G401 (cell line): Measurements from ENCODE around the gene KHDC3L. TPM values are rescaled to one million over a fixed set of nuclear protein-coding genes. Genes with fewer than 3 reads are reported as not detected.

Experiments
- DNase-seq: peaks from one replicate; pipeline ENCODE4 v3.0.0-alpha.2; 2015; ENCODE audit warnings: low spot score
- in situ Hi-C: cut with HindIII; loops from 2 replicates; pipeline ENCODE4 v1.10.0; 2016; ENCODE audit warnings: low sequenced_read_pairs, mixed read lengths
- total RNA-seq: library from RNA; depleted of rRNA; stranded (reverse); fragments of >200 nt; shearing (Covaris generic); gene quantifications from 2 replicates; pipeline ENCODE4 v1.2.3, GENCODE V29; 2014; rRNA removed

Gene KHDC3L, protein sequence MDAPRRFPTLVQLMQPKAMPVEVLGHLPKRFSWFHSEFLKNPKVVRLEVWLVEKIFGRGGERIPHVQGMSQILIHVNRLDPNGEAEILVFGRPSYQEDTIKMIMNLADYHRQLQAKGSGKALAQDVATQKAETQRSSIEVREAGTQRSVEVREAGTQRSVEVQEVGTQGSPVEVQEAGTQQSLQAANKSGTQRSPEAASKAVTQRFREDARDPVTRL
- total RNA-seq: not detected in 2 replicates

DNA sequence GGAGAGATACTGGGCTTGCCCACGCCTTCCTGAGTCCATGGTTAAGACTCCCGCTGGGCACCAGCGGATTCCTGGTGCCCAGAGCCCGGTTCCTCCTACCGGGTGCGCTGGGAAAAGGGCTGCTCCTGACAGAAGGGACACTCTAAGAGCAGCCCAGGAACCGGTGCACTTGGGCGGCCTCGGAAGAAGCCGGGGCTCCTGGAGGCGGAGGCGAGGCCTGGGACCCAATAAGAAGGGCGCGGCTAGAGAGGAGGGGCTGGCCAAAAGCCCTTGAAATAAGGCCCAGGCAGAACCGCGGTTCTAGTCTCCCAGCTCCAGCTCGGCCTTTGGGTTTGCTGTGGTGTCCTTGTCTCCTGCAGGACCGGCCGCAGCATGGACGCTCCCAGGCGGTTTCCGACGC lies at the start of gene KHDC3L:
KHDC3L (plus strand) TSS at position 301 of the 400 bp plus-strand sequence; CDS start at position 373, 72 bp downstream.
- in situ Hi-C loops: no loop called here
- DNase-seq: no peak

DNA sequence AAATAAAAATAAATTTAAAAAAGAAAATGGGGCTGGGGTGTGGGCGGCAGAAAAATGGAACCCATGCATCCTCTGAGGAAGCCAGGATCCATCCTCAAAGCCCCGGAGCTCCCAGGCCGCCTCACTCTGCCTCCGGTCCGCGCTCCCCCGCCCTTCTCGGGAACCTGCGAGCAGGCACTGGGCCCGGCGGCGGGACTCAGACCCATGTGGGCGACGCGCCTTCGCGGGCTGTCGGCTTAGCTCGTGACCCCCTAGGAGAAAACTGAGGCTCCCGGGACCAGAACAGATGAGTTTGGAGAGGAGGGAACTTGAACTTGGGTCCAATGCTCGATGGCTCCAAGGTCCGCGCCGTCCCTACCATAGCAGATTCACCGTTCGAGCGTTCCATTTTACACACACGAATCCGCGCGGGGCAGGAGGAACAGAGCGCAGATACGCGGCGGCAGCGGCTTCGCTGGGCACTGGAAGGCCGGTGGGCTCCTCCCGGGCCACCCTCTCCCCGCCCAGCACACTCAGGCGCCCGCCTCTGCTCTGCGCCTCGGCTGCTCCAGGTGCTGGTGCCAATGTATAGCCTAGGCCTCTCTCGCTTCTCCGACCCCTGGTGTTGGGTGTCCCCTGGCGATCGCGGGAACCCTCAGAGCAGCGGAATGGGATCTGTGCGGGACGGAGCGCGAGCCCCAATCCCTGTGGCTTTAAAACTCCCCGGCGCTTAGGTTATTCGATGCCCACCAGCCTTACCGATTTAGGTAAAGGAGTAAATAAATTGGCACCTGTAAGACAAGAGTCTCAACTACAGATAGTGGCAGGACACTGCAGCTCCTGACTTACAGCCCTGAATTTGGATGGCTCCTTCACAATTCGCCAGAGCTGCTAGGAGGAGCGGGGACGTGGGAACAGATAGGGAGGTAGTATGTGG lies 47.6 kb upstream of the KHDC3L start:
- DNase-seq: no peak
- in situ Hi-C loops: no loop called here

DNA sequence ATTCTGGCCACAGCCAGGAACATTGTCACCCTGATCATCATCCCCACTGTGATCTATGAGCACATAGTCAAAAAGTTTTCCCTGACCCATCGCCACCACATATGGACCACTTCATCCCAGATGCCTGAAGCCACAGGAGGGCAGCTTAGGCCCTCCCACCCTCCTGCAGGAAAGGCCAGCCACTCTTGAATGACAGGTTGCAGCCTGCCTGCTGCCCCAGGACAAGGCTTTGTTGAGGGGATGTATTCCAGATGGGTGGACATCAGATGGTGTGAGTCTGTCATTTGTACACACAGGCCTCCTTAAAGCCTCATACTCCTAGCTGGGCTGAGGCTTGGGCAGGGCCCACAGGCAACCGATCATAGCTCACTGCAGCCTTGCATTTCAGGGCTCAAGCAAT lies 39.1 kb upstream of the KHDC3L start:
- in situ Hi-C loops: no loop called here

DNA sequence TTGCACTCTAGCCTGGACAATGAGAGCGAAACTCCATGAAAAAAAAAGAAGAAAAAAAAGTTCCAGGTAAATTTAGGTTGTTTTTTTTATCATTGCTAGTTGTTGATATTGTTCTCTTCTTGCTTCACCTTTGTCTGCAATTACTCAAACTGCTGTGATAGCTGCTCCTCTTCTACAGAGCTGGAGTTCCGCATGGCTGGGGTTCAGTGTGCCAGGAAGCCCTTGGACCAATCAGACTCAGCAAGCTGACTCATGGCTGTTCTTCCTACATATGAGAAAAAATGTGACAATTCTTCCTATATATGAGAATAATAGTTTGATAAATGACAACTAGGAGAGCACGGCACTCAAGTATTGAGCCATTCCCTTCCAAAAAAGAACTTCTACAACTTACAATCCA lies 36.8 kb upstream of the KHDC3L start:
- DNase-seq: no peak
- in situ Hi-C loops: no loop called here

More for the DNA sequence above, 39.1 kb upstream of the KHDC3L start:
- no peak for DNase-seq

DNA sequence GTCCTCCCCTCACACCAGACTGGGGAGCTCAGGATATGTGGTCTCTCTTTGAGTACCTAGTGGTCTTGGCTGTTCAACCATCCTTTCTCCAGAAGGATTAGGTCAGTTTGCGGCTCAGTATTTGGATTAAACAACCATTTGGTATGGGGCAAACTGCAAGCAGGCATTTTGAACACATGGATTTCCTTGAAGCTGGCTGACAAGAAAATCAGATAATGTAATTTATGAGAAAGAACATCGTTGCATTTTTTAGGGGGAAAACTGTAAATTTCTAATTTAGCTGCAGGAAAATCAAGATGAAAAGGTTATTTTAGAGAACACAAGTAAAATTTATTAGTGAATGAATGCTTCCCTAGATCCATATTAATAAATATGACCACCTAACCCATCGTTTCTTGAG lies 33.7 kb upstream of the KHDC3L start:
- no peak for DNase-seq
- in situ Hi-C loops: no loop called here

DNA sequence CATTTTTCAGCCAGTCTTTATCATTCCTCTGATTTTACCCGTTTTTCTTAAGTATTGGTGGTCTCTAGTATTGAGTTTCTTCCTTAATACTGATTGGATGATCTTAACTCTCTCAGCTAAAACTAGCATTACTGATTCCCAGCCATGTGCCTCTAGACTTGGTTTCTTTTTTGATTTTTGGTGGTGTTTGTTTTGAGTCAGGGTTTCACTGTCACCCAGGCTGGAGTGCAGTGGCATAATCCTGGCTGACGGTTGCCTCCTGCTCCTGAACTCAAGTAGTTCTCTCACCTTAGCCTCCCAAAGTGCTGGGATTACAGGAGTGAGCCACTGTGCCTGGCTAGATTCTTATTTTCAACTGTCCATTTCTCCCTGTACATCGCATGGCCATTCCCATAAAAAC lies 33.3 kb upstream of the KHDC3L start:
- no peak for DNase-seq
- in situ Hi-C loops: no loop called here

DNA sequence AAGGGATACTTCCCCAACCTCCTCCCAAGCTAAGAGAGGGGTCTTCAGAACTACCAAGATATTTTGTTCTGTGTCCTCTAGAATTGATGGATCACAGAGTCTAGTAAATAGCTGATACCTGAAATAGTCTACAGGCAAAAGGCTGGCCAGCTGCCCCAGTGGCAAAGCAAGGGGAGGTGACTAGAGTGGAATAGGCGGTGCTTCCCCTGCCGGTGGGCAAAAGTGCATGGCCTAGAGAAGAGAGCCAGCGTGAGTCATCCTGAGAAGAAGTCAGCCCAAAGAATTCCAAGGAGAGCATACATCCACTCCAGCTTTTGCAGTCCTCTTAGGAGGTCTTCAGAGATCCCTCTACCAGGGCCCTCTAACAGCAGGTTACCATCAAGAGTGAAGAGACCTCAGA lies 23.1 kb upstream of the KHDC3L start:
- in situ Hi-C loops: no loop called here
- DNase-seq: no peak

DNA sequence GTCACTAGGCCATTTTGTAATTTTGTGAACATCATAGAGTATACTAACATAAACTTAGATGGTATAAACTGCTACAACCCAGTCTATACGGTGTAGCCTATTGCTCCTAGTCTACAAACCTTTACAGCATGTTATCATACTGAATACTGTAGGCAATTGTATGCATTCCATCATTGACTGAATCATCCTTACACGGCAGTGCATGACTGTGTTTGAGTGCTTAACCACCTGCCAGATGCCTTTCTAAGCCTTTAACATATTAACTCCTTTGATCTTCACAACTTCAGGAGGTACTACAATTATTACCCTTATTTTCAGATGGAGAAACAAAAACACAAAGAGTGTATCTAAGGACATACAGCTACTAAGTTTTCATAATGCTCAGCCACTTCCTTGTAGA lies 22.4 kb upstream of the KHDC3L start:
- in situ Hi-C loops: no loop called here
- DNase-seq: no peak

DNA sequence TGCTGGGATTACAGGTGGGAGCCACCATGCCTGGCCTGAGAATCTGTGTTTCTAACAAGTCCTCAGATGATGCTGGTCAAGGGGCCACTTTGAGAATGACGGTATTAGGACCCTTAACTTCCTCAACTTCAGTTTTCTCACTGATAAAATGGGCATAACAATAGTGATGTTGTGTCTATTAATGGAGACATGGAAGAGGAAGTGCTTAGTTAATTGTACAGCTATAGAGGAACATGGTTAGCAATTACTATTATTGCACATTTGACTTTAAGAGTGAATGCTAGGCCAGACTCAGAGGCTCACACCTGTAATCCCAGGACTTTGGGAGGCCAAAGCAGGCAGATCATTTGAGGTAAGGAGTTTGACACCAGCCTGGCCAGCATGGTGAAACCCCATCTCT lies 21.1 kb upstream of the KHDC3L start:
- DNase-seq: no peak
- in situ Hi-C loops: no loop called here

DNA sequence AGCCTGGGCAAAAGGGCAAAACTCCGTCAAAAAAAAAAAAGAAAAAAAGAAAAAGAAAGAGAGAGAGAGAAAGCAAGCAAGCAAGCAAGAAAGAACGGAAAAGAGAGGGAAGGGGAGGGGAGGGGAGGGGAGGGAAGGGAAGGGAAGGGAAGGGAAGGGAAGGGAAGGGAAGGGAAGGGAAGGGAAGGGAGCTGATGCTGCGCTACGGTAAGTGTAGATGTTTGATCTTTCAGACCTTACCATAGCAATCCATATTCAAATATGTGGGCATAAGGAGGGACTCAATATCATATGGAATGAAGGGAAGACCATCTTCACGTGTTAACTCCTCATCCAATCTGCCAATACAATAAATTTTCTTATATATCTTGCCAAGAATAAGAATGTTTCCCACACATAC lies 20.3 kb upstream of the KHDC3L start:
- no peak for DNase-seq
- in situ Hi-C loops: no loop called here

DNA sequence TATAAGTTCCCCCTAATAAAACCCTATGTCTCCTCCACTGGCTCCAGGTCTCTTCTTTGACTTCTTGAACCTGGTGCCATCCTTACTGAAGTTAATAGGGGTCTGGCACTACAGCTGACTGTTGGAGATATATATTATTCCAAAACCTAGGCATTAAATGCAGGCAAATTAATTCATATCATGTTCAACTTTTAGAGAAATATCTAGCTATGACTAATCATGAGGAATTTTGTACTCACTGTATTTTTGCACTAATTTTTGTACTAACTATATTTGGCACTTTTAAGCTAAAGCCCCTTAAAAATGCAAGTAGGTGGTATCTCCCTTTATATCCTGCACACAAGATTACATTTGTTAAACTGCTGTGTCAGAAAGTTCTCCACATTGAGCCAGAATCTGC lies 19.3 kb upstream of the KHDC3L start:
- in situ Hi-C loops: no loop called here
- DNase-seq: no peak

DNA sequence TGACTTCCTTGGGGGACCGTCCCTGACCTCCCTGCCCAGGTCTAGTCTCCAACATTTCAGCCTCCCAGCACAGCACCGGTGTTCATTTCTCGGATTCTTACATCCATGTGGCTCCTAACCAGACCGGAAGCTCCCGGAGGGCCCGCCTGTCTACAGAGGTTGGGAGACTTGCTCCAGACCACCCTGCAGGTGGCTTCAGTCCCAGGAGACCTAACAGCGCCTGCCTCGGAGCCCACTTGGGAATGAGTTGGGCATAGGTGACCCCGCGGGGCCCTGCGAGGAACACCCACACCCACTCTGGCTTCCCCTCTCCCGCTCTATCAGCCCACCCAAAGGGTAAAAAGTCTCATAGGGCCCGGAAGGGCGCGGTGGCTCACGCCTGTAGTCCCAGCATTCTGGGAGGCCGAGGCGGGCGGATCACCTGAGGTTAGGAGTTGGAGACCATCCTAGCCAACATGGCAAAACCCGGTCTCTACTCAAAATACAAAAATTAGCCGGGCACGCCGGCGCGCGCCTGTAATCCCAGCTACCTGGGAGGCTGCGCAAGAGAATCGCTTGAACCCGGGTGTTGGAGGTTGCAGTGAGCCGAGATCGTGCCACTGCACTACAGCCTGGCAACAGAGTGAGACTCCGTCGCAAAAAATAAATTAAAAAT lies 13.8 kb upstream of the KHDC3L start:
- in situ Hi-C loops: no loop called here

DNA sequence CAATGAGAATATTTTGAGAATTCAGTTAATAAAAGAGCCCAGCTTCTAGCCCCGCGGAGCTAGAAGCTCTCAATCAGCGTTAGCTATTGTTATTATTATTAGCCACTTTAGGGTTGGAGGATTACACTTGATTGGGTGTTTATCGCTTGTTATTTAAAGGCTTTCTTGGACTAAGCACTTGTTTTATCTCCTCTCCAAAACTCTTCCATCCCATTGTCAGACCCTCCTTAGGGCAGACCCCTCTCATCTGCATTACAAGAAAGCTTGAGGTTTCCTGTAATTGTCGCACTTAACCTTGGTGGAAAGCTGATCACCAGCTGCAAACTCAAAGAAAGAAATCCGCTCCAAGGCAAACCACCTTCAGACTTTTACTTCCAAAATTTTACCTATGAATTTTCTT lies 13.1 kb upstream of the KHDC3L start:
- DNase-seq: no peak
- in situ Hi-C loops: no loop called here

More for the DNA sequence above, 13.8 kb upstream of the KHDC3L start:
- DNase-seq: no peak

DNA sequence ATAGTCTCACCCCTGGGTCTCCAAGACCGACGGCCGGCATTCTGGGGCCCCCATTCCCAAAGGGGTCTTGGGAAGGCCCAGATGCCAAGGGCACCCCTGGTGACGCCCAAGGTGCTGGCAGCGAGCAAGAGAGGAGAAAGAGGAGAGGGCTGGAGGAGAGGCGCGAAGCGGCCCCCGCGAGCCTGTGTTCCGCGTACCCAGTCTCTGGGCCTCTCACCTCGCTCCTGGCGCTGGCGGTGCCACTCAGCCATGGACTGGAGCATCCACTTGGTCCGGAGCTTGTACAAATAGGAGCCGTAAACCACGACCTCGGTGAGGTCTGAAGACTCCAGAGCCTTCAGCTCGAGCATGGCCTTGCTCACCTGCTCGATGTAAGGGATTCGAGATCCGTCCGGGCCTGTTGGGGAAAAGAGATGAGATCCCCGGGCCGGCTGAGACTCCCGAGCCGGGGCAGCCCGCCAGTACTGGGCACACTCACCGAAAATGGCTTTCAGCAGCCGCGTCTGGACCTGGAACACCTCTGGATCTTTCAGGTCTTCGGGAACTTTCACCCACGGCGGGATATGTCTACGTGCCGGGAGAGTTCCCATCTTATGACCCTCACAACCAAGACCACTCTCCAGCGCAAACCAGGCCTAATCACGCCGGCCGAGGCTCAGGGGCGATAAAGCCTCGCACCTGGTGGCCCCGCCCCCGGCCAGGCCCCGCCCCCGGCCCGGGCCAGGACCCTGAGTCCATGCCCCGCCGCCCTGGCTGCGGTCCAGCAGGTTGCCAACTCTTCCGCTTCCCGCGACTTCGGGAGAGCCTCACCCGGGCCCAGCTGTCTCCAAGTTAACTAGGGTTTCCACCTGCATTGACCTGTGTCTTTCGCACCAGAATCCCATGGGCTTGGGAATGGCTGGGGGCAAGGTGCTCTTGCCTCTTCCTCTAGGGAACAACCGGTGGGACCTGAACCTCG lies 8.5 kb upstream of the KHDC3L start, which contains the start of gene DPPA5:
DPPA5 (minus strand) TSS at position 641 of the 958 bp plus-strand sequence; CDS start at position 590, 51 bp downstream.
- in situ Hi-C loops: no loop called here
- no peak for DNase-seq

DNA sequence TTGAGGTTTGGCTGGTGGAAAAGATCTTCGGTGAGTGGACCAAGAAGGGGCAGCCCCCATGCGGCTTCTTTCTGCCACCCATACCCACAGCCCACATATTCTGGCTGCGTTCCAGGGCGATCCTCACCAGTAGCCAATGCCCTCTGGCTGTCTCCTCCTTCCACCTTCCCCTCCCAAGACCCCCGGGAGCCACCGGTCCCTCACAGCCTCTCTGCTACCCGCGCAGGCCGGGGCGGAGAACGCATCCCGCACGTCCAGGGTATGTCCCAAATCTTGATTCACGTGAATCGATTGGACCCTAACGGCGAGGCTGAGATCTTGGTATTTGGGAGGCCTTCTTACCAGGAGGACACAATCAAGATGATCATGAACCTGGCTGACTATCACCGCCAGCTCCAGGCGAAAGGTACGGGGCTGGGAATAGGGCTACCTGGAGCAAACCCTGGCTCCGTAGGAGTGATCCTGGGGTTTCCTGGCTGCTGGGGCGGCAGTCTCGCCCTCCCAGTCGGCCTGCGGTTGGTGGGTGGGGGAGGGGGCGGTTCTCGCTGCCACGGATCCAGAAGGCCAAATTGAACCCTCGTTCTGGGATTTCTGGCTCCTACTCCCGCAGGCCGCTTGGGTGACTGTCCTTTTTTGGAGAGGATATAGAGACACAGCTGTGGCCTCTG lies 545 bp downstream of the KHDC3L start:
- in situ Hi-C loops: no loop called here
- DNase-seq: no peak

DNA sequence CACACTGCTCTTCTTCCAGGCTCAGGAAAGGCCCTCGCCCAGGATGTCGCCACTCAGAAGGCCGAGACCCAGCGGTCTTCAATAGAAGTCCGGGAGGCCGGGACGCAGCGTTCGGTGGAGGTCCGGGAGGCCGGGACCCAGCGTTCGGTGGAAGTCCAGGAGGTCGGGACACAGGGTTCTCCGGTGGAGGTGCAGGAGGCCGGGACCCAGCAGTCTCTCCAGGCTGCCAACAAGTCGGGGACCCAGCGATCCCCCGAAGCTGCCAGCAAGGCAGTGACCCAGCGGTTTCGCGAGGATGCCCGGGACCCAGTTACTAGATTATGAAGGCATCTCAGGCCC lies 1.0 kb downstream of the KHDC3L start:
- no peak for DNase-seq
- in situ Hi-C loops: no loop called here

DNA sequence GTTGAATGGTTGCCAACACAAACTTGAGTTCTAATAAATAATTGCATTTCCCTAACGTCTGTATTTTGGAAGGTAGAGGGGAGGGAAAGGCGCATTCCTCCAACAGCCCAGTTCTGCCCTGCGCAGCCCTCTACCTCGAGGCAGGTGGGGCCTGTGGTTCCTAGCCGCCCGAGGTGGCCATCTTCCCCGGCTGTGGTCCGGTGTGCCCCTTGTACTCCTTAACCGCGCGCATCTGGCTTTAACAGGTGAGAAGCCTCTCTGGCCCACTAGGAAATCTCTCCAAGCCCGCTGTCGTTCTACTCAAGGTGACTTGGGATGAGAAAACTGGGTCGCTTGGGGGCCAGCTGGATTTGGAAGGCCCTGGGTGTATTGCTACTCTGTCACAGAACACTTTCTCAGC lies 1.7 kb downstream of the KHDC3L start:
- in situ Hi-C loops: no loop called here

DNA sequence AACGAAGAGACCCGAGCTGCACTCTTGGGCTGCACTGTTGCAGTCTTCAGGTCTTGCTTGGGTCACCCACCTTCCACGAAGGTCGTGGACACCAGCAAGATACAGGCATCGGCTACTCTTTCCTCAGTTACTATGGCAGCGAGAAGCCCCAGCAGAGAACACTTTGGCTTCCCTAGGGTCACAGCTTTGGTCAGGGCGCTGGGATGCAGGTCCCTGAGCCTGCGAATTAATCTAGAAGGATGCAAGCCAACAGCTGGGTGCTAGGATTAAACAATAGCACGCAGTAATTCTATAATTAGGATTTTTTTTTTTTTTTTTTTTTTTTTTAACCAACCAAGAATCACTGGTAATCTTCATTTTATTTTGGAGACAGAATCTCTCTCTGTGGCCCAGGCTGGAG lies 2.1 kb downstream of the KHDC3L start:
- in situ Hi-C loops: no loop called here

More for the DNA sequence above, 1.7 kb downstream of the KHDC3L start:
- DNase-seq: no peak

More for the DNA sequence above, 2.1 kb downstream of the KHDC3L start:
- no peak for DNase-seq
